ENCODE results near the gene AP5S1.
A peak's percentile ranks its signal among the peaks of the same experiment; 100 is the strongest.
"Not testable (repeated sequence)": the region's sequence is repeated elsewhere in the genome, so short reads cannot be mapped to it uniquely, and the experiment has no call there.

The AP5S1 gene

DNA sequence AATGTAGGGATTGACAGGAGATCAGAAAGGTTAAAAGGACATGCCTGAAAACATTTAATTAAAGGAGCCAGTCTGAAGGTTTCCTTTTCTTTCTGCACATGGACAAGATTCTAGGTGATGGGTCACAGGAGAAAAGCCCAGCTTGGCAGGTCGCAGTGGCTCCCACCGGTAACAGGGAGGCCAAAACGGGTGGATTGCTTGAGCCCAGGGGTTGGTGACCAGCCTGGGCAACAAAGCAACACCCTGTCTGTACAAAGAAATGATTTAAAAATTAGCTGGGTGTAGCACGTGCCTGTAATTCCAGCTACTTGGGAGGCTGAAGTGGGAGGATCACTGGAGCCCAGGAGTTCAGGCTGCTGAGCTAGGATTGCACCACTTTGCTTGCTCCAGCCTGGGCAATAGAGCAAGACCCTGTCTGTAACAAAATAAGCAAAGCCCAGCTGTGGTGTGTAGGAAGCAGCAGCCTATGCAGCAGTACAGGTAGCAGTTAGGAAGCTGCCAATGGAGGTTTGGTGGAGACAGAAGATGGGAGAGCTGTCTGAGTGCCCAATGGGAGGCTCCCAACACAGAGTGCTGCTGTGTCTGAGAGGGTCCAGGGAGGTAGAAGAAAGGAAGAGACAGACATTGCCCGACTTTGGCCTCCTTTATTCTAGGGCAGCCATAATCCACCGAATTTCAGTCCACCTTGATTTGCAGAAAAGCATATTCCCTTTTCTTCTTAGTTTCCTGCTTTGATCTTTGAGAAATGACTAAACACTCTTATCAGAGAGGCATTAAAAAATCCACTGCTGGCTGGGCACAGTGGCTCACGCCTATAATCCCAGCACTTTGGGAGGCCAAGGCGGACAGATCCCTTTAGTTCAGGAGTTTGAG is 7.1 kb upstream of the AP5S1 start:
- no peak for DNase-seq (ENCODE audit: low read depth in 2 of 2)

DNA sequence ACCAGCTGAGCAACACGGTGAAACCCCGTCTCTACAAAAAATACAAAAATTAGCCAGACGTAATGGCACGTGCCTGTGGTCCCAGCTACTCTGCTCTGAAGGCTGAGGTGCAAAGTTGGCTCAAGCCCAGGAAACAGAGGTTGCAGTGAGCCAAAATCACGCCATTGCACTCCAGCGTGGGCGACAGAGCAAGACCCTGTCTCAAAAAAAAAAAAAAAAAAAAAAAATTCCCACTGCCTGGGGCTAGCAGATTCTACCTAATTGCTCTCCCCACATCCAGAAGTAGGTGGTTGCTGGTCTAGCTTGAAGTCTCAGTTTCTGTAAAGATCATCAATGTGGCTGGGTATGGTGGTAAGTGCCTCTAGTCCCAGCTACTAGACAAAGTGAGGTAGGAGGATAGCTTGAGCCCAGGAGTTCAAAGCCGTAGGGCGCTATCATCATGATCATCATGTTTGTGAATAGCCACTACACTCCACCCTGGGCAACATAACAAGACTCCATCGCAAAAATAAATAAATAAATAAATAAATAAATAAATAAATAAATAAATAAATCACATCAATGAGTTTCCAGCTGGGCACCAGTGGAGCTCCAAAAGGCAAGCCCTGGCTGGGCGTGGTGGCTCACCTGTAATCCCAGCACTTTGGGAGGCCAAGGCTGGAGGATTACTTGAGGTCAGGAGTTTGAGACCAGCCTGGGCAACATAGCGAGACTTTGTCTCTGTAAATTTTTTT is 6.3 kb upstream of the AP5S1 start:
- no peak for DNase-seq (ENCODE audit: low read depth in 2 of 2)

DNA sequence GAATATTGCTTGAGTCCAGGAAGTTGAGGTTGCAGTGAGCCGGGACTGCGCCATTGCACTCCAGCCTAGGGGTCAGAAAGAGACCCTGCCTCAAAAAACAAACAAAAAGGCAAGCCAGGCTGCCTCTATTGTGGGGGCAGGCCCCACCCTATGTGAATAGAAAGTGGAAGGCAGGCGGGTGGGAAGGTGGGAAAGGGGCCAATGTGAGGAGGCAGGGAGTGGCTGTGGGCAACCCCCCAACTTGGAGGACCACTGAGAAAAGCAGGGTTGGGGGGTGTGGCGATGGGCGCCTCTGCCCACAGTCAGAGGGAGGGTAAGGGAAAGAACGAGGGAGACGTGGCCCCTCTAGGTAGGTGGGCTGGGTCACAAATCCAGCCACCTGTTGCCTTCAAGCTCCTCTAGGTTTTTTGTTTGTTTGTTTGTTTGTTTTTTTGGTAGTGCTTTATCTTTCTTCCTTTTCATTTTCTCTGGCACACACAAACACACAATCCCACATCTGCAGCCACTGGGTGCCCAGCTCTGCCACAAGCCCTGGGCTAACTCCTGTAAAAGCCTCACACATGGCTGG is 5.3 kb upstream of the AP5S1 start:
- no peak for DNase-seq (ENCODE audit: low read depth in 2 of 2)

DNA sequence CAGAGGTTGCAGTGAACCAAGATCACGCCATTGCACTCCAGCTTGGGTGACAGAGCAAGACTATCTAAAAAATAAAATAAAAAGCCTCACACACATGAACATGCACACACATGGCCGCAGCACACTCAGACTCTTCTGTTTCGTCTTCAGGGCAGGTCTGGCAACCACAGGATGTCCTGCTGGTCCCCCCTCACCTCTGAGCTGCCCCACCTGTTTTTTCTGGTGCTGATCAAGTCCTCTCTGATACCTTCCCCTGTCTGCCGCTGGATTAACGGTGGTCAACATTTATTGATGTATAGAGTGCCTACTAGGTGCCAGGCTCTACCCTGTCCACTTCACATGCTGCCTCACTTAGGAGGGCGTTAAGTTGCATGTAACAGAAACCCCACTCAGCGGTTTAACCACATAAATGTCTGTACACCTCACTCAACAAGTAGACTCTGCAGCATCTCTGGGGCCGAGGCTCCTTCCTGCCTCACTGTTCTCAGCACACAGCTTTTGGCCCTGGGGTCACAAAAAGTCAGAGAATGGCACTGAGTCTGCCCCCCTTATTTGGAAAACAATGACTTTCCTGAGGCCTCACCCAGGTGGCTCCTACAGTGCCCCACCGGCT is 4.5 kb upstream of the AP5S1 start:
- no peak for DNase-seq (ENCODE audit: low read depth in 2 of 2)

DNA sequence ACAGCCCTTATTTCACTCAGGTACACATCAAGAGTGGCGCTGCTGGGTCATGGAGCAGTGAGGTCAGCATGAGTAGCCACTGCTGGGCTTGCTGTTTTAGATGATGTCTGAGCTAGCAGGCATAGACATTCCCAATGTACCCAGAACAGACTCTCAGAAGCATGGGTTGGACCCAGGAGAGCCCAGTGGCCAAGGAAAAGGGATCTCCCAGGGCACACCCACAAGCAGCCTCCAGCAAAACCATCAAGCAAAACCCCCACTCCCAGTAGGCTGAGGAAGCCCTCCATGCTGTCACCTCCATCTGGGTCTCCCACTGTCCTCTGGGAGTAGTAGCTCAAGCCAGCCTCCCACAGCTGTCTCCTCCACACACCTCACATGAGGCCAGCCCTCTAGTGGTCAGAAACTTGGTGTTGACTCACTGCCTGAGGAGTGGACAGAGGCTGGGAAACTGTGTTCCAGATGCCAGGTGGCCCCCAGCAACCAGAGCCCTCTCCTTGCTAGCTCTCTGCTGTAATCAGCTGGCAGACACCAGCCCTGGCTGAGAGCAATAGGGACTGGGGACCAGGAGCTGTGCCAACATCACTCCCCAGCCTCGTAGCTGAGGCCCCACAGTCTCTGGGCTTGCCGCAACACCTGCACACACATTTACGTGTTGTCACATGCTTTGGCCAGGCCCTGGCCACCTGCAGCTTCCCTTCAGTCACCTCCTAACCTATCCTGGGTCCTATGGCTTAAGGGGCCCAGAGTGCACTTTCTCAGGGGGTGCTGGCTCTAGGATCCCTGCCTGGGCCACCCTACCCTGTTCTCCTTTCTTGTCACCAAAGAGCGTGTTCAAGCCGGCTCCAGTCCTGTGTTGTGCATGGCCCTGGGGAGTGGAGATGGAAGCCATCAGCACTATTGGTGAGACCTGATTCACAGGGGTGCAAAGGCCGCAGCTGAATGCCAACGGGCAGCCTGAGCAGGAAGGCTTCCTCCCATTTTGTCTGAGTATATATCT is 1.9 kb upstream of the AP5S1 start:
- peak in 1 of 2 experiments; percentile 43 for DNase-seq (ENCODE audit: low read depth in 2 of 2)

DNA sequence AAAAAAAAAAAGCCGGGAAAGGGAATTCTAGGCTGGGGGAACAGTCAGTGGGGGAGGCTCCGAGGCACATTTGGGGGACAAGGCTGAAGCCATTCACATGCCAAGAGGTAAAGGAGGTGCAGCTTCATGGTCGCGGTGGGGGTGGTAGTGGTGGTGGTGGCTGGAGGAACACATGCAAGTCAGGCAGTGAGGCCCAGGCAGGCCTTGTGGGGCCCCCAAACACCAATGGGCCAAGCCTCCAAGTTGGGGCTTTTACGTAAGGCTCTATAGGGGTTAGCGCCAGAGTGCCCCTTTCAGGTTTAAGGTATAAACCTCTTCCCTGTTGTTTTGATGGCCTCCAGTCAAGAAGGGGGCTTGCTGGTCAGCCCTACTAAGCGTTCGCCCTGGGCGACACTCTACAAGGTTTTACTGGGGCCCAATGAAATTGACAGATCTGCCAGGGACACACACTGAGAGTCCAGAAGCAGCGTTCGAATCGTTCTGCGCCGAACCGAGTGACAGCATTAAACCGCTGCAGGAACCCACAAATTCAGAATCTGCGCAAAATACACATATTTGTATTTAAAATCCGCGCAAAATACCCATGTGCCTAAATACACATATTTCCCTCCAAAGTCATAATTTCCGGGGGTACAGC is 818 bp upstream of the AP5S1 start:
- no peak for DNase-seq (ENCODE audit: low read depth in 2 of 2)

DNA sequence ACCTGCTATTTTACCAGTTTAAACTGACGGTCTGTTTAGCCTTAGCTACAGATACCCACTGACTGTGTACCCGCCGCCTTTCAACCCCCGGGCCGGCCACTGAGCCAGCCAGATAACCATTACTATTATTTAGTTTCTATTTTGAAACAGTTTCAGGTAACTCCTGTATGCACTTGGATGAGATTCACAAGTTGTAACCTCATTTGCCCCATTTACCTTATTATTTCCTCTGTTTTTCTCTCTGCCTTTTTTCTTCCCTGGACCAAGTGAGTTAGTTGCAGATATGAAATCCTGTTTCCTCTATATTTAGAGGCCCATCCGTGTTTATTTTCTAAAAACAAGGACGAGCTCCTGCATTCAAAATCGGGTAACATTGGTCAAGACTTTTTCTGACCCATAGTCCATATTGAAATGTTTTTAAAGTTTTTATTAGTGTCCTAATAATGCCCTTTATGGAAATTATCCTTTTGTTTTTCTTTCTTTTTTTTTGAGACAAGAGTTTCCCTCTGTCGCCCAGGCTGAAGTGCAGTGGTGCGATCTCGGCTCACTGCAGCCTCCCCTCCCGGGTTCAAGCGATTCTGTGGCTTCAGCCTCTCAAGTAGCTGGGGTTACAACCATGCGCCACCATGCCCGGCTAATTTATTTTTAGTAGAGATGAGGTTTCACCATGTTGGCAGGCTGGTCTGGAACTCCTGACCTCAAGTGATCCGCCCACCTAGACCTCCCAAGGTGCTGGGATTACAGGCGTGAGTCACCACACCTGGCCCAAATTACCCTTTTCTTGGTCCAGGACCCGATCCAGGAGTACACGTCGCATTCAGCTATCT is 767 bp downstream of the AP5S1 start:
- DNase-seq (ENCODE audit: low read depth in 2 of 2): no peak

DNA sequence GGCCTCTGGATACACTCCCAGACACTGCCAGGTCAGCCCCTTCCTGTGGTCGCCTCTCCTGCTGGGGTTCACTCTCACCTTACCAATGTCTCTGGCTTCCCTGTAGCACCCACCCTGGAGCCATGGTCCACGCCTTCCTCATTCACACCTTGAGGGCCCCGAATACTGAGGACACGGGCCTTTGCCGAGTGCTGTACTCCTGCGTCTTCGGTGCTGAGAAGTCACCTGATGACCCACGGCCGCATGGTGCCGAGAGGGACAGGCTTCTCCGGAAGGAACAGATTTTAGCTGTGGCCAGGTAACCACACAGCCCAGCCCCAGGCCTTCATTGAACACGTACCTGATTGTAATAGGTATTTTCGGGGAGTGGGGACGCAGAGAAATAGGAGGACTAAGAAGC is 1.6 kb downstream of the AP5S1 start:
- no peak for DNase-seq (ENCODE audit: low read depth in 2 of 2)

DNA sequence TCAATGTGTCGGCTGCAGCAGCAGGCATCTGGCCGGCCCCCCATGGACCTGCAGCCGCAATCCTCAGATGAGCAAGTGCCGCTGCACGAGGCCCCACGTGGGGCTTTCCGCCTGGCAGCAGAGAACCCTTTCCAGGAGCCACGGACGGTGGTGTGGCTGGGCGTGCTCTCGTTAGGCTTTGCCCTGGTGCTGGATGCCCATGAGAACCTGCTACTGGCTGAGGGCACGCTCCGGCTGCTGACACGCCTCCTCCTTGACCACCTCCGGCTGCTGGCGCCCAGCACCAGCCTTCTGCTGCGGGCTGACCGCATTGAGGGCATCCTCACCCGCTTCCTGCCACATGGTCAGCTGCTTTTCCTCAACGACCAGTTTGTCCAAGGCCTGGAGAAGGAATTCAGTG is 3.5 kb downstream of the AP5S1 start:
- no peak for DNase-seq (ENCODE audit: low read depth in 2 of 2)

DNA sequence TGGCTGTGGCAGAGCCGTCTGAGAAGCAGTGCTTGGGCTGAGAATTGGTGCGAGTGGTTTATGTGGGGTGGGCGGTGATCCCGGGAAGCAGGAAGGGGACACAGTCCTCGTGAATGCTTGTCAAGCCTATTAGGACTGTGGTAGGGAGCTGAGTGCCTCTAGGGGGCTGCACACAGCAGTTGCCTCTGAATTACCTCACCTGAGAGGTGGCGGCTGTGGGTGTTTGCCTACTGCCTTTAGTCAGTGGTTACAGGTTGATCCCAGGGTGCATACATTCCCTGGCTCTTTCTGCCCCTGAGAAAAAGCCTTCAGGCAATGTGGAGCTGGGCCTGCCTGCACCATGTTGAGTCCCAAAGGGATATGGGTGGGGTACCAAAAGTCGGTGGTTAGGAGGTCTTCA is 5.2 kb downstream of the AP5S1 start:
- no peak for DNase-seq (ENCODE audit: low read depth in 2 of 2)

DNA sequence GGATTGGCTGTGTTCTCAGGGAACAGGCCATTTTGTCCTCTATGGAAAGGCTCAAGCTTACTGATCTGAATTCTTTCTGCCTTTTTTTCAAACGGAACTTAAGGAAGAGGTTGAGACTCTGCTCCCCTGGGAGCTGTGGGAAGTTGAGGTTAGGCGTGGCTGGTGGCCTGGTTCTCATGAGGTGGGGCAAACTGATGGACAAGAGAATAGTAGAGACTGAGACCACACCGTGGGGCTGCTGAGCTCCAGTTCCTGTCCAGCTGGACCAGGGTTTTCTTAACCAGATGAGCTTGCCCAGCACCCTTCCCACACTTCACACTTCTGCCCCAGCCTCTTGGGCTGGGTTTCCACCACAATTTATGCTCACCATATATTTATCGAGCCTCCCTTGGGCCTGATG is 6.1 kb downstream of the AP5S1 start:
- no peak for DNase-seq (ENCODE audit: low read depth in 2 of 2)

DNA sequence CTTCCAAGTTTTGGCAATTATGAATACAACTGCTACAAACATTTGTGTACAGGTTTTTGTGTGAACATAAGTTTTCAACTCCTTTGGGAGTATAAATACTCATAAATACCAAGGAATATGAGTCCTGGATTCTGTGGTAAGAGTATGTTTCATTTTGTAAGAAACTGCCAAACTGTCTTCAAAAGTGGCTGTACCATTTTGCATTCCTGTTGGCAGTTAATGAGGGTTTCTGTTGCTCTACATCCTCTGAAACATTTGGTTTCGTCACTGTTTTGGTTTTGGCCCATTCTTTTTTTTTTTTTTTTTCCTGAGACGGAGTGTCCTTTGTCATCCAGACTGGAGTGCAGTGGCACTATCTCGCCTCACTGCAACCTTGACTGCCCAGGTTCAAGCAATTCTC is 8.5 kb downstream of the AP5S1 start:
- no peak for DNase-seq (ENCODE audit: low read depth in 2 of 2)

DNA sequence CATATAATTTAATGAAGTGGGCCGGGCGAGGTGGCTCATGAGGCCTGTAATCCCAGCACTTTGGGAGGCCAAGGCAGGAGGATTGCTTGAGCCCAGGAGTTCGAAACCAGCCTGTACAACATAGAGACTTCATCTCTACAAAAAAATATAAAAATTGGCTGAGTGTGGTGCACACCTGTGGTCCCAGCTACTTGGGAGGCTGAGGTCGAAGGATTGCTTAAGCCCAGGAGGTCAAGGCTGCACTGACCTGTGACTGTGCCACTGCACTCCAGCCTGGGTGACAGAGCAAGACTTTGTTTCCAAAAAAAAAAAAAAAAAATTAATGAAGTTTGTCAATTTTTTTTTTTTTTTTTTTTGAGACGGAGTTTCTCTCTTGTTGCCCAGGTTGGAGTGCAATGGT is 9.5 kb downstream of the AP5S1 start:
- not testable (repeated sequence) for DNase-seq (ENCODE audit: low read depth in 2 of 2)

DNA sequence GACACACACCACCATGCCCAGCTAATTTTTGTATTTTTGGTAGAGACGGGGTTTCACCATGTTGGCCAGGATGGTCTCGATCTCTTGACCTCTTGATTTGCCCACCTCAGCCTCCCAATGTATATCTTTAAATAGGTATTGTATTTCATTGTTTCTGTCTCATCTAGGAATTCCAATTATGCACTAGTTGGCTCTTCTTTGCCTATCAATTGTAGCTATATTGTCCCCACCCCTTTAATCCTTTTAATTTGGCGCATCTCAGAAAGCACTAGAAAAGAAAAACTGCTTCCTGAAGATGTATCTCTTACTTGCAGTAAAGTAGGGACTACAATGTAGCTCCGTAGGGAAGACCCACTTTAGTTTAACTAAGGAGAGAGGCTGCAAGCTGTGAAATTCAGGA is 15.8 kb downstream of the AP5S1 start:
- no peak for DNase-seq (ENCODE audit: low read depth in 2 of 2)

DNA sequence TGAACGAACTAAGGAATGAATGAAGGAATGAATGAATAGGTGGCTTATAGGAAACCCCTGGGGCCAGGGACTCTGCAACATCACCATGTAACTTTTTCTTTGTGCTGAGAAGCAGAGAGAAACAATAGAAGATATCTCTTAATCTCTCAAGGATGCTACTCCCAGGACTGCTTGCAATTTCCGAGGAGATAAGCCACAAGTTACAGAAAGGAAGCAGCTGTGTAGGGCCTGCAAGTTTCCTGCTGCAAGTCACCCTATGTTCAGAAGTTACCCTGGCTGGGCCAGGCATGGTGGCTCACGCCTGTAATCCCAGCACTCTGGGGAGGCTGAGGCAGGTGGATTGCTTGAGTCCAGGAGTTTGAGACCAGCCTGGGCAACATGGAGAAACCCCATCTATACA is 19.0 kb downstream of the AP5S1 start:
- no peak for DNase-seq (ENCODE audit: low read depth in 2 of 2)

DNA sequence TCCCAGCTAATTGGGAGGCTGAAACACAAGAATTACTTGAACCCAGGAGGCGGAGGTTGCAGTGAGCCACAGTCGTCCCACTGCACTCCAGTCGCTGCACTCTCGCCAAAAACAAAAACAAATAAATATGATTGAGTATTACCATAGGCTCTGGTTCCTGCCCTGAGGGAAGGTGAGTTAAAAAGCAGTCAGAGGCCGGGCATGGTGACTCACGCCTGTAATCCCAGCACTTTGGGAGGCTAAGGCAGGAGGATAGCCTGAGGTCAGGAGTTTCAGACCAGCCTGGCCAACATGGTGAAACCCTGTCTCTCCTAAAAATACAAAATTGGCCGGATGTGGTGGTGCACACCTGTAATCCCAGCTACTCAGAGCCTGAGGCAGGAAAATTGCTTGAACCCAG is 19.9 kb downstream of the AP5S1 start:
- not testable (repeated sequence) for DNase-seq (ENCODE audit: low read depth in 2 of 2)

DNA sequence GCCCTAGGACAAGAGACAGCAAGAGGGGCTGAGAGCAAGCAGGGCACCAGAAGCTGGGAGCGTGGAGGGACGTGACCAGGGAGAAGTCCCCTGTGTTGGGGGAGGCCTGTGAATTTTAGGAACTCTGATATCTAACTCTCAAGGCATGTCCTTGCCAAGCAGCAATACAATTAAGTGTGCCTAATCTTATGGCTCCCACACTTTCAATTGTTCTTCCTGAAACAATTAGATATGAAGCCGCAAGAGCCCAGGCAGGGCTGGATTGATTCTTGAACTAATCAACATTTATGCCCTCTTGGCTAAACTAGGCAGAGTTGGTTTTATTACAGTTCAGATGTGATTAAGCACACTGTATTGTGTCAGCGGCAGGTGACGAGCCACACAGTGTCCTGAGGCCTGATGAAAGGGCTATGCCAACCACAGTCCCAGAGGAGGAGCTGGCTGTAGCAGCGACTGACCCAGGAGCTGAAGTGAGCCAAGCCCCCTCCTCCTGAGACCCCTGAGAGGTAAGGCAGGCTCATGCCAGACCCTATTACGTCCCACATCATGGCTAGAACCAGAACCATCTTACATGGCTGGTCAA is 22.1 kb downstream of the AP5S1 start:
- DNase-seq (ENCODE audit: low read depth in 2 of 2): no peak

DNA sequence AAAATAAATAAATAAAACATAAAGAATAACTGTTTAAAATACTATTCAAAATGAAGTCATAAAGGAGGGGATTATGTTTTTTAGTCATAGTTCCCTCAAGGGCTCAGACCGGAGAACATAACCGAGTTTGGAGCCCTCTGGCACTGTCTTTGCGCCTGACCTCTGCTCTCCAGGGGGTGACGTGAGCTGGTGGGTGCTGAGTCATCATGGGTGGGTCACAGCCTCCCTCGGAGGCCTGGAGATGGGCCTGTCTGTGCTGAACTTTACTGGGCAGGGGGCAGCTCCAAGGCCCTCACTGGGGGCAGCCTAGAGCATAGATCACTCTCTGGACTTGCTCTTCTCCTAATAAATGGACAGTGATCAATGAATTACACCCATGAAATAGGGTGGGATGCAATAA is 23.1 kb downstream of the AP5S1 start:
- DNase-seq (ENCODE audit: low read depth in 2 of 2): no peak

DNA sequence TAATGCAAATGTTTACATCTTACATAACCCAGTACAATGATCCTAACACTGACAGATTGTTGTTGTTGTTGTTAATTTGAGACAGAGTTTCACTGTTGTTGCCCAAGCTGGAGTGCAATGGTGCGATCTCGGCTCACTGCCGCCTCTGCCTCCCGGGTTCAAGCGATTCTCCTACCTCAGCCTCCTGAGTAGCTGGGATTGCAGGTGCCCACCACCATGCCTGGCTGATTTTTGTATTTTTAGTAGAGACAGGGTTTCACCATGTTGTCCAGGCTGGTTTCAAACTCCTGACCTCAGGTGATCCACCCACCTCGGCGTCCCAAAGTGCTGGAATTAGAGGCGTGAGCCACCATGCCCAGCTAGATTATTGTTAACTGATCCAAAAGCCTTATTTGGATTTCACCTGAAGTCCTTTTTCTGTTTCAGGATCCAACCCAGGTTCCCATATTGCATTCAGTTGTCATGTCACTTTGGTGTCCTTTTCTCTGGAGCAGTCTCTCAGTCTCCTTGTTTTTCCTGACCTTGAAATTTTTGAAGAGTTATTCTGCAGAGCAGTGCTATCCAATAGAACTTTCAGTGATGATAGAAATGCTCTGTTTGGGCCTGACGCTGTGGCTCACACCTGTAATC is 23.8 kb downstream of the AP5S1 start:
- DNase-seq (ENCODE audit: low read depth in 2 of 2): not testable (repeated sequence)

Measured in fibroblast of skin of left quadriceps (primary cell).